HCT116 (cell line): ENCODE results near the gene ZNF236.

Experiments used
- CTCF ChIP-seq, 3 experiments: fragments of 200-600 bp in 1 of 3; sonication (generic) in 1 of 3; IDR thresholded peaks in 2 of 3; conservative IDR thresholded peaks in 1 of 3; 2 replicates each; pipeline ENCODE4 v1.5.1; 2012 to 2017; ENCODE audit warnings: low read depth in 2 of 3, low read length in 2 of 3, antibody characterized with exemption in 1 of 3, borderline replicate concordance in 1 of 3, control low read depth in 1 of 3, mild to moderate bottlenecking in 1 of 3, mixed read lengths in 1 of 3, mixed run types in 1 of 3, moderate library complexity in 1 of 3; ENCODE audit not compliant: insufficient read depth in 1 of 3
- EZH2 ChIP-seq: fragments of 200-600 bp; sonication (generic); IDR thresholded peaks from 2 replicates; pipeline ENCODE4 v1.6.1; 2017; ENCODE audit warnings: antibody characterized with exemption, mixed run types
- POLR2A ChIP-seq: IDR thresholded peaks from 2 replicates; pipeline ENCODE4 v1.7.0; 2011; ENCODE audit warnings: borderline replicate concordance; ENCODE audit not compliant: insufficient read depth, insufficient read length; ENCODE audit errors: extremely low read depth
- RAD21 ChIP-seq: IDR thresholded peaks from 2 replicates; pipeline ENCODE4 v1.6.1; 2012; ENCODE audit warnings: low read depth, mild to moderate bottlenecking
- SP1 ChIP-seq: IDR thresholded peaks from 2 replicates; pipeline ENCODE4 v1.6.1; 2012; ENCODE audit warnings: low read depth
- TCF7L2 ChIP-seq: IDR thresholded peaks from 2 replicates; pipeline ENCODE4 v1.7.0; 2011; ENCODE audit warnings: borderline replicate concordance, inconsistent platforms; ENCODE audit not compliant: insufficient read depth, insufficient read length; ENCODE audit errors: extremely low read depth
- YY1 ChIP-seq: IDR thresholded peaks from 2 replicates; pipeline ENCODE4 v1.6.1; 2011; ENCODE audit warnings: low read length, low read depth, moderate library complexity, mild to moderate bottlenecking; ENCODE audit not compliant: insufficient replicate concordance; ENCODE audit errors: extremely low read depth
- ZFX ChIP-seq: fragments of 450-650 bp; IDR thresholded peaks from 2 replicates; pipeline ENCODE4 v1.6.1; 2017
- TF ChIP-seq, protein P1 (sequence below): IDR thresholded peaks from 2 replicates; pipeline ENCODE4 v1.6.1; 2012; ENCODE audit warnings: low read depth

- TF ChIP-seq RAD21 (no peak), TCF7L2 (no peak), CTCF (IDR thresholded peaks at IDR 0.05 in 2 of 3, conservative IDR thresholded peaks at IDR 0.05 in 1 of 3; ENCODE audit: borderline replicate concordance in 1 of 3, insufficient read depth in 1 of 3, low read depth in 2 of 3, low read length in 2 of 3) (no peak), POLR2A (no peak), SP1 (no peak), ZFX (no peak), YY1 (no peak), EZH2 (no peak)
- TF ChIP-seq, protein P1, sequence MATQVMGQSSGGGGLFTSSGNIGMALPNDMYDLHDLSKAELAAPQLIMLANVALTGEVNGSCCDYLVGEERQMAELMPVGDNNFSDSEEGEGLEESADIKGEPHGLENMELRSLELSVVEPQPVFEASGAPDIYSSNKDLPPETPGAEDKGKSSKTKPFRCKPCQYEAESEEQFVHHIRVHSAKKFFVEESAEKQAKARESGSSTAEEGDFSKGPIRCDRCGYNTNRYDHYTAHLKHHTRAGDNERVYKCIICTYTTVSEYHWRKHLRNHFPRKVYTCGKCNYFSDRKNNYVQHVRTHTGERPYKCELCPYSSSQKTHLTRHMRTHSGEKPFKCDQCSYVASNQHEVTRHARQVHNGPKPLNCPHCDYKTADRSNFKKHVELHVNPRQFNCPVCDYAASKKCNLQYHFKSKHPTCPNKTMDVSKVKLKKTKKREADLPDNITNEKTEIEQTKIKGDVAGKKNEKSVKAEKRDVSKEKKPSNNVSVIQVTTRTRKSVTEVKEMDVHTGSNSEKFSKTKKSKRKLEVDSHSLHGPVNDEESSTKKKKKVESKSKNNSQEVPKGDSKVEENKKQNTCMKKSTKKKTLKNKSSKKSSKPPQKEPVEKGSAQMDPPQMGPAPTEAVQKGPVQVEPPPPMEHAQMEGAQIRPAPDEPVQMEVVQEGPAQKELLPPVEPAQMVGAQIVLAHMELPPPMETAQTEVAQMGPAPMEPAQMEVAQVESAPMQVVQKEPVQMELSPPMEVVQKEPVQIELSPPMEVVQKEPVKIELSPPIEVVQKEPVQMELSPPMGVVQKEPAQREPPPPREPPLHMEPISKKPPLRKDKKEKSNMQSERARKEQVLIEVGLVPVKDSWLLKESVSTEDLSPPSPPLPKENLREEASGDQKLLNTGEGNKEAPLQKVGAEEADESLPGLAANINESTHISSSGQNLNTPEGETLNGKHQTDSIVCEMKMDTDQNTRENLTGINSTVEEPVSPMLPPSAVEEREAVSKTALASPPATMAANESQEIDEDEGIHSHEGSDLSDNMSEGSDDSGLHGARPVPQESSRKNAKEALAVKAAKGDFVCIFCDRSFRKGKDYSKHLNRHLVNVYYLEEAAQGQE, result no peak
Observed at GRCh38 chr18:76932026-76932819, 109.9 kb downstream of the ZNF236 start.
